ENCODE data around the gene FIBP.

FIBP gene

DNA sequence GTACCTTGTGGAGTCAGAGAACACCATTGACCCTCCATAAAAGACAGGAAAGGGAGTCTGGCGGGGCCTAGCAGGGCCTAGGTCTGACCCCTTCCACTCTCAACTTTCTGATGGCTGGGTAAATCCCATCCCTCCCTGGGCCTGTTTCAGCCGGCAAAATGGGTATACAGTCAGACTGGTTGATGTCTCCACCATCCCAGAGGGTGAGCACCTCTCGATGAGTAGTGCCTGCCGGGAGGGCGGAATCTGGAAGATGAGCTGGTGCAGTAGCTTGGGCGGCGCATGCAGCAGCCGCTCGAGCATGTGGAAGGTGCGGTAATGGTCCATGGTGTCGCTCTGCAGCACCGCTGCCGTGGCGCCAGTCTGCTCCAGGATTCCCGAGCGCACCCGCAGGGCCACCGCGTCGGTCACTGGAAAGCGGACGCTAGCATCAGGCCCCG is 528 bp downstream of the FIBP start:
- DNase-seq: peak; percentile 48

GRCh38 chr11:65886826-65887722 is 1.2 kb downstream of the FIBP start:
- DNase-seq: no peak

GRCh38 chr11:65885808-65886536 is 2.3 kb downstream of the FIBP start:
- DNase-seq: no peak

GRCh38 chr11:65885231-65885630 is 3.0 kb downstream of the FIBP start:
- DNase-seq: no peak

DNA sequence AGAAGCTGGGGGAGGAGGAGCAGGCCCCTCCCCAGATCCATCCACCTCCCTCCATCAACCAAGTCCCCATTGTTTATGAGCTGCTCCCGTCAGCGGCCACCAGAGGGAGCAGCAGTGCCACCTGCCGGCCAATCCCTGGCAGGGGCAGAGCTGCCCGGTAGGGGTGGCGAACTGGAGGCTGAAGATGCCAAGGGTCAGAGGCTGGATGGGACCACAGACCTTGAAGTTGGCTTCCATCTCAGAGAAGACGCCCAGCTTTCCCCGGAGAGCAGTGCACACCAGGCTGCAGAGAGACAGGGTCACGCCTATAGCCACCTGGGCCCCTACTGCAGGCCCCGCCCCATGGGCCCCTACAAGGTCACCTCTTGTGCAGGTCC is 3.6 kb downstream of the FIBP start:
- DNase-seq: peak; percentile 59

- DNase-seq: no peak
Observed at GRCh38 chr11:65883786-65884715, 4.2 kb downstream of the FIBP start.

DNA sequence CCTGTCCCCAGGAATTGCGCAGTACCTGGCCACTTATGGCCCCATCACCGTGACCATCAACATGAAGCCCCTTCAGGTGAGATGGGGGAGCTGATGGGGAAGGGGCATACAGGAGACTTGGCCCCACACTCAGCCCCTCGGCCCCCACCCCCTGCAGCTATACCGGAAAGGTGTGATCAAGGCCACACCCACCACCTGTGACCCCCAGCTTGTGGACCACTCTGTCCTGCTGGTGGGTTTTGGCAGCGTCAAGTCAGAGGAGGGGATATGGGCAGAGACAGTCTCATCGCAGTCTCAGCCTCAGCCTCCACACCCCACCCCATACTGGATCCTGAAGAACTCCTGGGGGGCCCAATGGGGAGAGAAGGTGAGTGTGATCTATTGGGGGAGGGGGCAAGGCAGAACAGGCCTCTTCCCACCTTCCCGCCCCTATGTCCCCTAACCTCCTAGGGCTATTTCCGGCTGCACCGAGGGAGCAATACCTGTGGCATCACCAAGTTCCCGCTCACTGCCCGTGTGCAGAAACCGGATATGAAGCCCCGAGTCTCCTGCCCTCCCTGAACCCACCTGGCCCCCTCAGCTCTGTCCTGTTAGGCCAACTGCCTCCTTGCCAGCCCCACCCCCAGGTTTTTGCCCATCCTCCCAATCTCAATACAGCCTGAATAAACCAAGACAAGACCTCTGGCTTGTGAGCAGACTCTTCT is 5.1 kb downstream of the FIBP start:
- no peak for DNase-seq

GRCh38 chr11:65882120-65883057 is 5.9 kb downstream of the FIBP start:
- DNase-seq: no peak

- DNase-seq: no peak
Observed at GRCh38 chr11:65880844-65881421, 7.3 kb downstream of the FIBP start.

- DNase-seq: no peak
Observed at GRCh38 chr11:65880027-65880426, 8.2 kb downstream of the FIBP start.

GRCh38 chr11:65879617-65880016 is 8.7 kb downstream of the FIBP start, which contains the start of gene CTSW:
Gene CTSW (plus strand): TSS chr11:65879837. CDS start chr11:65879855, 18 bp downstream.
- no peak for DNase-seq

DNA sequence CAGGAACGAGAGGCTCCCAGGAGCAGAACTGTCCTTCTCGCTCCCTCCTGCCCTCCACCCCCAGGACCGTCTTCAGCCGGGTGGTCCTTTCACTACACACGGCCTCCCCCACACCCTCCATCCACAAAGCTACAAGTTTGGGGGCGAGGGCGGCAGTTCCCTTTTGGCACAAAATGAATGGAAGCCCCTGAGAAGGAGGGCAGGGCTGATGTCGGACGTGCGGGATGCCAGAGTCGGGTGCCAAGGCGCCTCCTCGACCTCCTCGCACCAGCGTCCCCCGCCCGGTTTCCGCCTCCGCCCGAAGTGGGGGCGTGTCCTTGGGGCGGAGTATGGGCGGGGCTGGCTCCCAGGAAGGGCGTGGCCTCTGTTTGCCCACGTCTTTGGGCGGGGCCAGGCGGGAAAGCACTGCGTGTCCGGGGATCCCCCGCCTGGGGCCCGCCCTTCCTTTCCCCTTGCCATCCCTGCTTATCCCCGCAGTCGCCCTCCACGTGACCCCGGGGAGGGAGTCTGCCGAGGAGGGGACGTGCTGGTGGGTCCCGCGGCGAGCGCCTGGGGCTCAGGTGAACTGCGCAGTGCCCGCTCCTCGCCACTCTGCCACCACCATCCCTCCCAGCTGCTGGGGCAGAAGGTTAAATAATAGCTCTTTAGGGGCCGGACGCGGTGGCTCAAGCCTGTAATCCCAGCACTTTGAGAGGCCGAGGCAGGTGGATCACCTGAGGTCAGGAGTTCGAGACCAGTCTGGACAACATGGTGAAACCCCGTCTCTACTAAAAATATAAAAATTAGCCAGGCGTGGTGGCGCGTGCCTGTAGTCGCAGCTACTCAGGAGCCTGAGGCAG is 14.7 kb downstream of the FIBP start:
- DNase-seq: peak; percentile 83

GRCh38 chr11:65872586-65873317 is 15.5 kb downstream of the FIBP start, which contains the start of gene EFEMP2:
Gene EFEMP2 (minus strand): TSS chr11:65872800. CDS start chr11:65872354, 446 bp downstream.
- peak; percentile 28 for DNase-seq

DNA sequence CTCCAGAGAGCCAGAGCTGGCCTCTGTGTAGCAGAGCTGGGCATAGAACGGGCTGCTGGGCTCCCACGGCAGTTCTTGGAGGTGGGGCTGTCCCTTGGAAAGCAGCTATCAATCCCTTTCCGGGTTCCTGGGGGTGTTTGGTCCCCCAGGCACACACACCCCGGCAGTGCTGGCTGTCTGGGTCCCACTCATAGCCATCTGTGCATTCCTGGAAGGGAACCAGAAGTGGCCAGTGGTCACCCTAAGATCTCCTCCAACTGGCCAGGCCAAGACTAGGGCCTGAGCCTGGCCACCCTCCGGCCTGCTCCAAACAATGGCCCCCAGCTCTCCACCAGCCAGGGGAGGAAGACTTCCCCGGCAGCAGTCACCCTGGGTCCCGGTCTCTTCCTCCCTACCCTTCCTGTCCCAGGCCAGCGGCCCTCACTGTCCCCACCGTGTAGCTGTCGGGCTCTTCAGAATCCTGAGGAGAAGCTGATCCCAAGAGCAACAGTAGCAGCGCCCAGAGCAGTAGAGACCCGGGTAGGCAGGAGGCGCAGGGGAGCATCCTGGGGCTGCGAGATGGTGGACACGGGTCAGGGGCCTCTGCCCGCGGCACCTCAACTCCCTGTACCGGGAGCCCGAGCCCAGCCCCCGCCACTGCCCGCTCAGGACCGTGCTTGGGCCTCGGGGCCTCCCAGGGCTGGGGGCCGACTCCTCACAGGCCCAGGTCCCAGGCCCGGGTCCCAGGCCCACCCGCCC is 16.3 kb downstream of the FIBP start:
- DNase-seq: no peak

- no peak for DNase-seq
Observed at GRCh38 chr11:65870706-65871681, 17.3 kb downstream of the FIBP start.

GRCh38 chr11:65870307-65870658 is 18.0 kb downstream of the FIBP start:
- no peak for DNase-seq
